Keratinocyte (primary cell): ENCODE results near the gene DNAH8.

Experiments used
- EZH2 ChIP-seq: IDR thresholded peaks from one replicate; pipeline ENCODE4 v1.6.1; 2012; ENCODE audit warnings: inconsistent platforms, mild to moderate bottlenecking, low read length, moderate library complexity
- TF ChIP-seq, protein P1 (sequence below), 3 experiments: IDR thresholded peaks in 1 of 3; conservative IDR thresholded peaks in 1 of 3; optimal IDR thresholded peaks in 1 of 3; 2 replicates in 2 of 3; 3 replicates in 1 of 3; pipeline versions ENCODE3 to v1.5.1; 2011; ENCODE audit warnings: low read length in 3 of 3, mild to moderate bottlenecking in 3 of 3, moderate library complexity in 2 of 3, control low read depth in 1 of 3, inconsistent platforms in 1 of 3; ENCODE audit not compliant: insufficient read depth in 2 of 3; ENCODE audit errors: extremely low read depth in 1 of 3

DNA sequence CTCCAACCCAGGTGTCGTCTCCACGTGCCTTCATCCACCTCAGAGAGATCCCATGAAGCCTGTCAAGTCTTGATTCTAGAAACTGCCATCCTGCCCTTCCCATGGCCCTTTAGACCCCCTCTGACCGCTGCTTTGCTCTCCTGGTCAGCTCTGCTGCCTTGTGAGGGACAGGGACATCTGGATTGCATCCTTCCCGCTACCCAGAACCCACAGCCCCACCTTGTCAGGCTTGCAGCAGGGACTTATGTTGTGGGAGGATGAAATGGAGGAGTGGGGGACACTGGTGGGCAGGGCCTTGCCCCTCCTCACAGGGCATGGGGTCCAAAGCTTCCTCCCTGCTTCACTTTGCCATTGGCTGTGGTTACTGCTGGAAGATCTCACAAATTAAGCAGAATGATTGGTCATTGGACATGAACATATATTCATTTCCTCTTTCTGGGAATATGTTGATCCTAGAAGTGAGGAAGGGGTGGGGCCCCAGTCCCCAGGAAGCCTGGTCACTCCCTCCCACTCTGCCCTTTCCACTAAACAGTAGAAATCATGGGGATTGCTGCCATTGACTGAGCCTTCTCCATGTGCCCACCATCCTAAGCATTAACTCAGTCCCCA, 338.0 kb downstream of the DNAH8 start:
- TF ChIP-seq, protein P1, sequence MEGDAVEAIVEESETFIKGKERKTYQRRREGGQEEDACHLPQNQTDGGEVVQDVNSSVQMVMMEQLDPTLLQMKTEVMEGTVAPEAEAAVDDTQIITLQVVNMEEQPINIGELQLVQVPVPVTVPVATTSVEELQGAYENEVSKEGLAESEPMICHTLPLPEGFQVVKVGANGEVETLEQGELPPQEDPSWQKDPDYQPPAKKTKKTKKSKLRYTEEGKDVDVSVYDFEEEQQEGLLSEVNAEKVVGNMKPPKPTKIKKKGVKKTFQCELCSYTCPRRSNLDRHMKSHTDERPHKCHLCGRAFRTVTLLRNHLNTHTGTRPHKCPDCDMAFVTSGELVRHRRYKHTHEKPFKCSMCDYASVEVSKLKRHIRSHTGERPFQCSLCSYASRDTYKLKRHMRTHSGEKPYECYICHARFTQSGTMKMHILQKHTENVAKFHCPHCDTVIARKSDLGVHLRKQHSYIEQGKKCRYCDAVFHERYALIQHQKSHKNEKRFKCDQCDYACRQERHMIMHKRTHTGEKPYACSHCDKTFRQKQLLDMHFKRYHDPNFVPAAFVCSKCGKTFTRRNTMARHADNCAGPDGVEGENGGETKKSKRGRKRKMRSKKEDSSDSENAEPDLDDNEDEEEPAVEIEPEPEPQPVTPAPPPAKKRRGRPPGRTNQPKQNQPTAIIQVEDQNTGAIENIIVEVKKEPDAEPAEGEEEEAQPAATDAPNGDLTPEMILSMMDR (optimal IDR thresholded peaks at IDR 0.05 in 1 of 3, IDR thresholded peaks at IDR 0.05 in 1 of 3, conservative IDR thresholded peaks at IDR 0.05 in 1 of 3; ENCODE audit: extremely low read depth in 1 of 3, insufficient read depth in 2 of 3, low read length in 3 of 3): no peak
- TF ChIP-seq EZH2: no peak
